ENCODE results near the gene SLC17A2. TPM values are rescaled to one million over a fixed set of nuclear protein-coding genes. Genes with fewer than 3 reads are reported as not detected.

SLC17A2 gene
- total and polyA plus RNA-seq, 2 of the 8 experiments (the other 6 are each of a cell fraction or from before 2014, with no cell fraction given): not detected

DNA sequence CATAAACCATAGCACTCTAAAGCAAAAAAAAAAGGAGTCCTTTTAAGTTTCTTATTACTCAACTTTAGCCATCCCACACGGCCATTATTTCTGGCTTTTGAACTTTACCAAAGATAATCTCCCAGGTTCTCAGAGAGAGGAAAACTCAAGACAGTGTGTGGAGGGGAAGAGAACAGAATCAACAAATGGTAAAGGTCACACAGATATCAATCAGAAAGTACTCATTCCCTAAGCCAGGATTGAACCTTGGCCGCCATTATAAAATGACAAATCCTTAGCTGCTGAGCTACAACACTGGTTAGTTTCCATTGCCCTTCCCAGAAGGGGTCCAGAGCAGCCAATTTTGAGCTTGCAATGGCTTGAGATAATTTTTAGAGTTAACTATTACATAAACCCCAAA is 22.0 kb upstream of the SLC17A2 start:
- Histone ChIP-seq H3K14ac (ENCODE audit: insufficient read length) (no peak overlapping the region), H2BK15ac (ENCODE audit: low read length) (no peak overlapping the region), H3K23me2 (ENCODE audit: low read depth, low read length) (no peaks in the 10 kb centered on the region), H3K56ac (replicated peaks; ENCODE audit: insufficient read length, low read depth, low read length) (no peak overlapping the region), H3K4me2 (ENCODE audit: insufficient read depth in 1 of 2, low read depth in 2 of 2, low read length in 2 of 2) (no peak overlapping the region), H3K23ac (ENCODE audit: insufficient read length) (no peak overlapping the region), H4K8ac (ENCODE audit: extremely low read depth, insufficient read depth, low read length) (no peak overlapping the region), H2AFZ (ENCODE audit: low read length) (no peak overlapping the region), H3K27me3 (replicated peaks in 1 of 4; ENCODE audit: control insufficient read depth in 3 of 4, extremely low read depth in 1 of 4, insufficient read depth in 3 of 4, low read length in 3 of 4) (no peaks in the 10 kb centered on the region), H3K4me1 (replicated peaks in 1 of 4; ENCODE audit: control insufficient read depth in 3 of 4, insufficient read depth in 4 of 4, low read length in 3 of 4) (no peaks in the 10 kb centered on the region), H4K91ac (replicated peaks; ENCODE audit: insufficient read length, low read length) (no peak overlapping the region), H3K79me1 (ENCODE audit: low read depth, low read length) (no peaks in the 10 kb centered on the region), H2BK12ac (ENCODE audit: low read depth, low read length) (no peak overlapping the region), H3K18ac (ENCODE audit: extremely low read depth, low read length) (no peak overlapping the region), H2AK5ac (ENCODE audit: low read depth, low read length) (no peak overlapping the region), H4K20me1 (replicated peaks in 1 of 2; ENCODE audit: control insufficient read depth in 1 of 2, insufficient read depth in 2 of 2, low read length in 2 of 2) (no peaks in the 10 kb centered on the region), H3K9ac (replicated peaks in 1 of 4; ENCODE audit: extremely low read depth in 1 of 4, low read depth in 3 of 4, low read length in 3 of 4) (no peak overlapping the region), H4K5ac (ENCODE audit: insufficient read length, low read depth, low read length) (no peak overlapping the region), H3K27ac (ENCODE audit: low read depth, low read length) (no peak overlapping the region), H3K9me3 (ENCODE audit: insufficient read depth in 2 of 2, low read depth in 1 of 2, low read length in 1 of 2) (no peaks in the 10 kb centered on the region), H3K4ac (replicated peaks; ENCODE audit: insufficient read length, low read depth, low read length) (no peak overlapping the region), H3K79me2 (ENCODE audit: control insufficient read depth in 1 of 2, insufficient read depth in 2 of 2, low read length in 2 of 2) (no peaks in the 10 kb centered on the region), H2BK20ac (ENCODE audit: low read length) (no peak overlapping the region), H3K36me3 (ENCODE audit: control insufficient read depth in 2 of 4, insufficient read depth in 4 of 4, low read length in 3 of 4) (no peaks in the 10 kb centered on the region), H2BK5ac (ENCODE audit: low read depth, low read length) (no peak overlapping the region), H3K4me3 (ENCODE audit: extremely low read depth in 1 of 4, insufficient read depth in 2 of 4, low read depth in 3 of 4, low read length in 4 of 4) (no peak overlapping the region), H2BK120ac (replicated peaks; ENCODE audit: low read depth, low read length) (no peak overlapping the region)
- ChIA-PET POLR2A (ENCODE audit: partially characterized antibody) (interaction anchor here (0.9 kb wide), 1 partner anchor 9 kb away, joined by 4 read pairs; no protein-coding TSS in a partner anchor), CTCF (ENCODE audit: partially characterized antibody) (no interaction called here)
- 95% methylated on average over 2 of the region's 2 CpGs; no CpG with 5 or more reads in 1 of the 2 experiments for WGBS, 2 experiments (ENCODE audit: extremely low coverage in 1 of 2, insufficient coverage in 1 of 2, insufficient read length in 1 of 2, insufficient replicate concordance in 2 of 2, low coverage in 1 of 2, low lambda C conversion rate in 2 of 2, missing lambda C conversion rate in 1 of 2)
- no peak for DNase-seq (ENCODE audit: low read depth in 1 of 2, low spot score in 2 of 2)
- no peak for FAIRE-seq
- TF ChIP-seq RFX5 (IDR thresholded peaks at IDR 0.05; ENCODE audit: borderline replicate concordance, low read depth, low read length): no peak
- TF ChIP-seq CHD1 (IDR thresholded peaks at IDR 0.05; ENCODE audit: low read depth, low read length): no peak
- no peak for TF ChIP-seq CHD2 (IDR thresholded peaks at IDR 0.05; ENCODE audit: low read length)
- no peak for TF ChIP-seq RBBP5 (IDR thresholded peaks at IDR 0.05; ENCODE audit: borderline replicate concordance, low read depth, low read length)
- TF ChIP-seq NRF1 (IDR thresholded peaks at IDR 0.05; ENCODE audit: low read depth, low read length): no peak
- no peak for TF ChIP-seq TAF1 (IDR thresholded peaks at IDR 0.05; ENCODE audit: low read depth, low read length)
- TF ChIP-seq JUND (IDR thresholded peaks at IDR 0.05; ENCODE audit: low read length): no peak
- TF ChIP-seq POLR2A (IDR thresholded peaks at IDR 0.05; ENCODE audit: control extremely low read depth in 1 of 2, low read depth in 2 of 2, low read length in 2 of 2): no peak
- no peak for TF ChIP-seq USF2 (IDR thresholded peaks at IDR 0.05; ENCODE audit: low read length)
- no peak for TF ChIP-seq SP4 (IDR thresholded peaks at IDR 0.05; ENCODE audit: low read length)
- no peak for TF ChIP-seq FOSL1 (IDR thresholded peaks at IDR 0.05; ENCODE audit: insufficient read depth, low read depth, low read length)
- no peak for TF ChIP-seq MAX (IDR thresholded peaks at IDR 0.05)
- TF ChIP-seq CREB1 (IDR thresholded peaks at IDR 0.05): no peak
- no peak for TF ChIP-seq PHF8 (conservative IDR thresholded peaks at IDR 0.05; ENCODE audit: low read depth, low read length)
- no peak for TF ChIP-seq RXRA (IDR thresholded peaks at IDR 0.05; ENCODE audit: insufficient read depth, low read depth, low read length)

Measured in H1 (cell line).